IMR-90 (cell line): Measurements from ENCODE around the gene AHNAK. TPM values are rescaled to one million over a fixed set of nuclear protein-coding genes. Genes with fewer than 3 reads are reported as not detected.

Source experiments
- ATAC-seq: fragments of 200-7000 bp; cut with Tn5 transposase; 2 replicates; pipeline ENCODE4 v1.9.1; 2020; ENCODE audit warnings: low read depth, mild to moderate bottlenecking, moderate library complexity
- BruUV-seq: library from RNA; stranded (reverse); fragments of 400-500 nt; replicated peaks from 2 replicates; lab custom pipeline; 2021; lab: Mats Ljungman, UMichigan
- CTCF ChIA-PET: fragments of 300-600 bp; formaldehyde crosslinking; extraction: SDS; loops from one replicate; lab custom pipeline; 2021; ENCODE audit warnings: antibody characterized with exemption; lab: Yijun Ruan, JAX
- POLR2A ChIA-PET: fragments of 300-600 bp; sonication (Branson Sonifier 250); formaldehyde crosslinking; loops from one replicate; lab custom pipeline; 2022; ENCODE audit warnings: antibody characterized with exemption; ENCODE audit not compliant: unreplicated experiment; lab: Charles Lee
- DNase-seq: peaks from one replicate; pipeline ENCODE4 v3.0.0; 2013
- H2AFZ ChIP-seq: replicated peaks from 2 replicates; pipeline ENCODE3; 2013; ENCODE audit warnings: low read length, mild to moderate bottlenecking; ENCODE audit not compliant: poor library complexity
- H2AK5ac ChIP-seq: 2 replicates; pipeline ENCODE4 v1.6.1; 2013; ENCODE audit warnings: low read depth, low read length, inconsistent platforms
- H2AK9ac ChIP-seq: replicated peaks from 2 replicates; pipeline ENCODE3; 2013; ENCODE audit warnings: mild to moderate bottlenecking, low read depth, low read length, moderate library complexity; ENCODE audit not compliant: poor library complexity
- H2BK120ac ChIP-seq: 2 replicates; pipeline ENCODE4 v1.6.1; 2013; ENCODE audit warnings: low read depth, low read length, inconsistent platforms
- H2BK15ac ChIP-seq: 3 replicates; pipeline ENCODE4 v1.6.1; 2013; ENCODE audit warnings: low read depth, low read length, inconsistent platforms
- H2BK20ac ChIP-seq: 2 replicates; pipeline ENCODE4 v1.6.1; 2013; ENCODE audit warnings: low read depth, mild to moderate bottlenecking, inconsistent platforms, low read length, moderate library complexity
- H2BK5ac ChIP-seq: 2 replicates; pipeline ENCODE4 v1.6.1; 2013; ENCODE audit warnings: mild to moderate bottlenecking, low read depth, low read length, inconsistent platforms; ENCODE audit not compliant: poor library complexity, severe bottlenecking
- H3K14ac ChIP-seq: replicated peaks from 2 replicates; pipeline ENCODE4 v1.6.1; 2013; ENCODE audit warnings: low read depth, low read length, inconsistent platforms
- H3K18ac ChIP-seq: 2 replicates; pipeline ENCODE4 v1.6.1; 2013; ENCODE audit warnings: low read depth, low read length, control low read depth
- H3K23ac ChIP-seq: 2 replicates; pipeline ENCODE4 v1.6.1; 2013; ENCODE audit warnings: low read depth, low read length, inconsistent platforms
- H3K27ac ChIP-seq: 2 replicates; pipeline ENCODE4 v1.5.1; 2013; ENCODE audit warnings: mild to moderate bottlenecking, control low read depth, low read length; ENCODE audit not compliant: insufficient read depth
- H3K27me3 ChIP-seq: 2 replicates; pipeline ENCODE4 v1.6.1; 2013; ENCODE audit warnings: low read length; ENCODE audit not compliant: control insufficient read depth, insufficient read depth
- H3K36me3 ChIP-seq: 2 replicates; pipeline ENCODE4 v1.6.1; 2013; ENCODE audit warnings: low read length, mixed read lengths; ENCODE audit not compliant: control insufficient read depth, insufficient read depth
- H3K4ac ChIP-seq: 2 replicates; pipeline ENCODE4 v1.6.1; 2013; ENCODE audit warnings: low read depth, low read length, inconsistent platforms
- H3K4me1 ChIP-seq: 2 replicates; pipeline ENCODE4 v1.6.1; 2013; ENCODE audit warnings: low read length, mixed read lengths; ENCODE audit not compliant: control insufficient read depth, insufficient read depth
- H3K4me2 ChIP-seq: 2 replicates; pipeline ENCODE4 v1.6.1; 2013; ENCODE audit warnings: low read depth, mild to moderate bottlenecking, control low read depth, low read length, moderate library complexity
- H3K4me3 ChIP-seq: 2 replicates; pipeline ENCODE4 v1.5.1; 2013; ENCODE audit warnings: low read depth, mild to moderate bottlenecking, control low read depth, low read length, moderate library complexity; ENCODE audit not compliant: insufficient read depth
- H3K56ac ChIP-seq: 2 replicates; pipeline ENCODE4 v1.6.1; 2013; ENCODE audit warnings: low read length, inconsistent platforms; ENCODE audit not compliant: insufficient read depth; ENCODE audit errors: extremely low read depth
- H3K79me1 ChIP-seq, 2 experiments: 2 replicates each; pipeline ENCODE4 v1.6.1; 2013; ENCODE audit warnings: low read length in 2 of 2, inconsistent platforms in 1 of 2, low read depth in 1 of 2
- H3K9ac ChIP-seq: 2 replicates; pipeline ENCODE4 v1.6.1; 2013; ENCODE audit warnings: low read depth, low read length, control low read depth
- H3K9me1 ChIP-seq: 2 replicates; pipeline ENCODE4 v1.6.1; 2013; ENCODE audit warnings: low read length, inconsistent platforms; ENCODE audit not compliant: insufficient read depth
- H3K9me3 ChIP-seq: 2 replicates; pipeline ENCODE4 v1.6.1; 2013; ENCODE audit warnings: low read length; ENCODE audit not compliant: control insufficient read depth, insufficient read depth
- H4K20me1 ChIP-seq: 2 replicates; pipeline ENCODE4 v1.6.1; 2013; ENCODE audit warnings: low read length, inconsistent platforms; ENCODE audit not compliant: insufficient read depth
- H4K5ac ChIP-seq: 2 replicates; pipeline ENCODE4 v1.6.1; 2013; ENCODE audit warnings: mild to moderate bottlenecking, low read depth, low read length, control low read depth
- H4K8ac ChIP-seq, 2 experiments: 2 replicates each; pipeline ENCODE4 v1.6.1; 2013; ENCODE audit warnings: low read depth in 2 of 2, low read length in 2 of 2, control low read depth in 1 of 2, inconsistent platforms in 1 of 2
- H4K91ac ChIP-seq: 2 replicates; pipeline ENCODE4 v1.6.1; 2013; ENCODE audit warnings: low read depth, low read length, inconsistent platforms; ENCODE audit not compliant: insufficient read depth
- BHLHE40 ChIP-seq: fragments of 150-350 bp; IDR thresholded peaks from 2 replicates; pipeline ENCODE4 v1.6.1; 2016; ENCODE audit warnings: mild to moderate bottlenecking, low read depth, low read length
- CEBPB ChIP-seq: IDR thresholded peaks from 2 replicates; pipeline ENCODE4 v1.6.1; 2012; ENCODE audit warnings: low read depth, low read length, improper control_type of control experiment
- FOS ChIP-seq: fragments of 150-350 bp; IDR thresholded peaks from 2 replicates; pipeline ENCODE4 v1.6.1; 2016; ENCODE audit warnings: low read depth, low read length
- MAFK ChIP-seq: IDR thresholded peaks from 2 replicates; pipeline ENCODE4 v1.6.1; 2012; ENCODE audit warnings: low read depth, low read length, improper control_type of control experiment
- MAZ ChIP-seq: IDR thresholded peaks from 2 replicates; pipeline ENCODE4 v1.6.1; 2012; ENCODE audit warnings: low read depth, mild to moderate bottlenecking, low read length, improper control_type of control experiment, moderate library complexity, borderline replicate concordance
- MXI1 ChIP-seq: IDR thresholded peaks from 2 replicates; pipeline ENCODE4 v1.6.1; 2012; ENCODE audit warnings: low read depth, mild to moderate bottlenecking, low read length, moderate library complexity, borderline replicate concordance
- NFE2L2 ChIP-seq: fragments of 150-350 bp; IDR thresholded peaks from 2 replicates; pipeline ENCODE4 v1.6.1; 2016; ENCODE audit warnings: low read depth, mild to moderate bottlenecking, low read length
- RCOR1 ChIP-seq: IDR thresholded peaks from 2 replicates; pipeline ENCODE4 v1.6.1; 2012; ENCODE audit warnings: mild to moderate bottlenecking, low read length, improper control_type of control experiment; ENCODE audit not compliant: insufficient replicate concordance
- SMC3 ChIP-seq: fragments of 150-350 bp; IDR thresholded peaks from 2 replicates; pipeline ENCODE4 v1.6.1; 2016; ENCODE audit warnings: low read depth, mild to moderate bottlenecking, antibody characterized with exemption, low read length, moderate library complexity
- WGBS, 2 experiments: methylation state at CpG; one replicate each; pipeline versions ENCODE4 v1.1.5 to v1.1.7; 2013; ENCODE audit warnings: missing lambda C conversion rate in 2 of 2; ENCODE audit not compliant: insufficient read length in 1 of 2; ENCODE audit errors: extremely low coverage in 2 of 2; 5-methylcytosine and 5-hydroxymethylcytosine counted together
- dilution Hi-C: fragments of 300-500 bp; cut with HindIII; formaldehyde crosslinking; loops from one replicate; pipeline ENCODE4 v1.14.3; 2018; ENCODE audit warnings: low sequenced_read_pairs; ENCODE audit not compliant: unreplicated experiment
- in situ Hi-C: fragments of 300-500 bp; cut with MboI; formaldehyde crosslinking; loops from 3 replicates; pipeline ENCODE4 v1.14.3; 2019; ENCODE audit warnings: low sequenced_read_pairs, inconsistent platforms, mixed read lengths
- intact Hi-C: fragments of 100-400 bp; cut with micrococcal nuclease; formaldehyde crosslinking; loops from 2 replicates; pipeline ENCODE4 v1.10.0; 2022
- polyA plus RNA-seq, 3 experiments: library from polyadenylated mRNA; depleted of rRNA; stranded (reverse); fragments of >200 nt; gene quantifications; 2 replicates each; pipeline ENCODE4 v1.2.3, GENCODE V29; 2012; ENCODE audit warnings: low replicate concordance in 1 of 3
- total RNA-seq: library from RNA; depleted of rRNA; stranded (reverse); fragments of >200 nt; gene quantifications from 2 replicates; pipeline ENCODE4 v1.2.3, GENCODE V29; 2012
- TF ChIP-seq, protein P1 (sequence below): fragments of 150-350 bp; IDR thresholded peaks from 2 replicates; pipeline ENCODE4 v1.6.1; 2017; ENCODE audit warnings: mild to moderate bottlenecking, antibody characterized with exemption, low read length, low read depth
- TF ChIP-seq, protein P2 (sequence below): conservative IDR thresholded peaks from 2 replicates; pipeline ENCODE4 v1.5.1; 2012; ENCODE audit warnings: mild to moderate bottlenecking, low read depth, low read length, improper control_type of control experiment
- TF ChIP-seq, protein P3 (sequence below): fragments of 150-350 bp; IDR thresholded peaks from 2 replicates; pipeline ENCODE4 v1.6.1; 2016; ENCODE audit warnings: low read depth, mild to moderate bottlenecking, low read length, moderate library complexity, borderline replicate concordance

The AHNAK gene
- total and polyA plus RNA-seq, 2 of the 4 experiments (the other 2 are of a cell fraction) = 95.1 to 695 TPM

DNA sequence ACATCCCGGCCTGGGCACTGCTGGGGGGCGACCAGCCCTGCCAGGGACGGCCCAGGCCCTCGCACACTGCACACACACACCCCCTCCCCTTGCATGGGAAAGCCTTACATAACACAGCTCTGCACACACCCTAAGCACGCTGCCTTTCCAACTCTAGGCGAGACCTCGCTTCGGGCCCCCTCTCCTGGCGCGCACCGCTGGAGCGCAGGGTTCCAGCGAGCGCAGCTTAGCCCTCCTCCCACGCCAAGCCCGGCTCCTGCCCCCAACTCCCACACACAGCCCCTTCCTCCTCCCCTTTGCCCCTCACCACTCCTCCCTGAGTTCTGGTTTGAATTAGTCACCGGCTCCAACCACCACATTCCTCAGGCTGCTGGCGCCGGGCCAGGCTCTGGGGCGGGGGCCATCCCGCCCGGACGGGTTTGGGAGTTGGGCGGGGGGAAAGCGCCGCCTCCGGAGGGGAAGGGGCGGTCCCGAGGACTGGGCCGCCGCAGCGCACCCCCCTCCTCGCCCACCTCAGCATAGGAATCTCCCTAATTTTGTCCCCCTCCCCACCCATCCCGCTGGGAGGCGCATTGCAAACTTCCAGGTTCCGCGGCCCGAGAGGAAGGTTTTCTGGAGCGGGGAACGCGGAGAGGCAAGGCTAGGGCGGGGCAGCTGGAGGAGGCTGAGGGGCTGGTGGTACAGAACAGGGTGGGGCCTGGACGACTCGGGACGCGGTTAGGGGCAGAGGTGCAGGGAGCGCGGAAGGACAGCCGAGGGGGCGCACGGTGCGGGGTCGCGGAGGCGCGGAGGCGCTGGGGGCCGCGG is 966 bp downstream of the AHNAK start:
- DNase-seq = peak; percentile 93
- intact Hi-C loops = loop anchor here (1.0 kb wide), 1 partner anchor 15 kb away; no protein-coding TSS in a partner anchor
- dilution Hi-C loops = no loop called here
- Histone ChIP-seq H2BK20ac (no peak overlapping the region), H4K5ac (peak overlapping the region; percentile 76), H3K79me1 (peaks cover 0 to 42% of the 10 kb centered on the region in 2 experiments; a peak in 2 of 4 replicates), H4K91ac (peak overlapping the region; percentile 89), H2BK5ac (peak overlapping the region; percentile 98), H3K27ac (peak overlapping the region; percentile 94), H3K18ac (peak overlapping the region; percentile 67), H2BK15ac (no peak overlapping the region), H4K20me1 (peaks cover 49% of the 10 kb centered on the region), H3K14ac (peak overlapping the region; percentile 94), H3K9ac (peak overlapping the region; percentile 99), H3K36me3 (peaks cover 11% of the 10 kb centered on the region), H3K56ac (peak overlapping the region; percentile 99), H2AK5ac (peak overlapping the region; percentile 90), H4K8ac (peak overlapping the region; percentile 76 to 78; a peak in 3 of 4 replicates), H3K9me1 (peaks cover 5% of the 10 kb centered on the region), H3K4ac (peak overlapping the region; percentile 95), H3K27me3 (no peaks in the 10 kb centered on the region), H2BK120ac (peak overlapping the region; percentile 74), H3K4me1 (peaks cover 30% of the 10 kb centered on the region), H3K4me2 (peak overlapping the region; percentile 83), H3K23ac (peak overlapping the region; percentile 89), H2AFZ (peak overlapping the region; percentile 85), H3K9me3 (no peaks in the 10 kb centered on the region), H2AK9ac (peak overlapping the region; percentile 98), H3K4me3 (peak overlapping the region; percentile 85)
- ChIA-PET CTCF (interaction anchor here (0.6 to 4.1 kb wide), 3 partner anchors 15 to 151 kb away, joined by 3 to 24 read pairs (median 7); no protein-coding TSS in a partner anchor), POLR2A (interaction anchor here (2.2 to 3.6 kb wide), 2 partner anchors 8 to 15 kb away, joined by 9 to 16 read pairs; no protein-coding TSS in a partner anchor)
- BruUV-seq = no TSS peak
- 0% methylated on average over 2 of the region's 59 CpGs; no CpG with 5 or more reads in 1 of the 2 experiments for WGBS, 2 experiments
- in situ Hi-C loops = no loop called here
- ATAC-seq = peak; percentile 48
- TF ChIP-seq, protein P1, sequence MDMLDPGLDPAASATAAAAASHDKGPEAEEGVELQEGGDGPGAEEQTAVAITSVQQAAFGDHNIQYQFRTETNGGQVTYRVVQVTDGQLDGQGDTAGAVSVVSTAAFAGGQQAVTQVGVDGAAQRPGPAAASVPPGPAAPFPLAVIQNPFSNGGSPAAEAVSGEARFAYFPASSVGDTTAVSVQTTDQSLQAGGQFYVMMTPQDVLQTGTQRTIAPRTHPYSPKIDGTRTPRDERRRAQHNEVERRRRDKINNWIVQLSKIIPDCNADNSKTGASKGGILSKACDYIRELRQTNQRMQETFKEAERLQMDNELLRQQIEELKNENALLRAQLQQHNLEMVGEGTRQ = no peak
- TF ChIP-seq NFE2L2 = no peak
- no peak for TF ChIP-seq MAFK
- no peak for TF ChIP-seq BHLHE40
- TF ChIP-seq, protein P2, sequence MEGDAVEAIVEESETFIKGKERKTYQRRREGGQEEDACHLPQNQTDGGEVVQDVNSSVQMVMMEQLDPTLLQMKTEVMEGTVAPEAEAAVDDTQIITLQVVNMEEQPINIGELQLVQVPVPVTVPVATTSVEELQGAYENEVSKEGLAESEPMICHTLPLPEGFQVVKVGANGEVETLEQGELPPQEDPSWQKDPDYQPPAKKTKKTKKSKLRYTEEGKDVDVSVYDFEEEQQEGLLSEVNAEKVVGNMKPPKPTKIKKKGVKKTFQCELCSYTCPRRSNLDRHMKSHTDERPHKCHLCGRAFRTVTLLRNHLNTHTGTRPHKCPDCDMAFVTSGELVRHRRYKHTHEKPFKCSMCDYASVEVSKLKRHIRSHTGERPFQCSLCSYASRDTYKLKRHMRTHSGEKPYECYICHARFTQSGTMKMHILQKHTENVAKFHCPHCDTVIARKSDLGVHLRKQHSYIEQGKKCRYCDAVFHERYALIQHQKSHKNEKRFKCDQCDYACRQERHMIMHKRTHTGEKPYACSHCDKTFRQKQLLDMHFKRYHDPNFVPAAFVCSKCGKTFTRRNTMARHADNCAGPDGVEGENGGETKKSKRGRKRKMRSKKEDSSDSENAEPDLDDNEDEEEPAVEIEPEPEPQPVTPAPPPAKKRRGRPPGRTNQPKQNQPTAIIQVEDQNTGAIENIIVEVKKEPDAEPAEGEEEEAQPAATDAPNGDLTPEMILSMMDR = peak; percentile 16; the same call in 1 of the 2 replicates
- TF ChIP-seq MXI1 = peak; percentile 83
- TF ChIP-seq, protein P3, sequence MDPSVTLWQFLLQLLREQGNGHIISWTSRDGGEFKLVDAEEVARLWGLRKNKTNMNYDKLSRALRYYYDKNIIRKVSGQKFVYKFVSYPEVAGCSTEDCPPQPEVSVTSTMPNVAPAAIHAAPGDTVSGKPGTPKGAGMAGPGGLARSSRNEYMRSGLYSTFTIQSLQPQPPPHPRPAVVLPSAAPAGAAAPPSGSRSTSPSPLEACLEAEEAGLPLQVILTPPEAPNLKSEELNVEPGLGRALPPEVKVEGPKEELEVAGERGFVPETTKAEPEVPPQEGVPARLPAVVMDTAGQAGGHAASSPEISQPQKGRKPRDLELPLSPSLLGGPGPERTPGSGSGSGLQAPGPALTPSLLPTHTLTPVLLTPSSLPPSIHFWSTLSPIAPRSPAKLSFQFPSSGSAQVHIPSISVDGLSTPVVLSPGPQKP = no peak
- no peak for TF ChIP-seq CEBPB
- TF ChIP-seq MAZ = peak; percentile 99
- TF ChIP-seq SMC3 = no peak
- TF ChIP-seq RCOR1 = no peak
- TF ChIP-seq FOS = peak; percentile 54
